OCI-LY7 (cell line): ENCODE measurements around the gene ACVR1. TPM values are rescaled to one million over a fixed set of nuclear protein-coding genes. Genes with fewer than 3 reads are reported as not detected.
"Not testable (repeated sequence)": the region's sequence is repeated elsewhere in the genome, so short reads cannot be mapped to it uniquely, and the experiment has no call there.

Experiments used
- BruUV-seq: library from RNA; stranded (reverse); fragments of 400-500 nt; replicated peaks from 2 replicates; lab custom pipeline; 2021; lab: Mats Ljungman, UMichigan
- CTCF ChIA-PET: fragments of 300-600 bp; sonication (Branson Sonifier 250); formaldehyde crosslinking; loops from one replicate; lab custom pipeline; 2022; ENCODE audit warnings: antibody characterized with exemption; ENCODE audit not compliant: unreplicated experiment; lab: Charles Lee
- POLR2A ChIA-PET: fragments of 300-600 bp; sonication (Branson Sonifier 250); formaldehyde crosslinking; loops from one replicate; lab custom pipeline; 2022; ENCODE audit warnings: antibody characterized with exemption; lab: Charles Lee
- DNase-seq: peaks from one replicate; pipeline ENCODE4 v3.0.0-alpha.2; 2015; ENCODE audit warnings: low spot score
- H2AFZ ChIP-seq: fragments of 200-600 bp; sonication (generic), shearing (Covaris generic); 2 replicates; pipeline ENCODE4 v1.6.1; 2014; ENCODE audit warnings: mild to moderate bottlenecking, antibody characterized with exemption, low read length, moderate library complexity
- H3K27ac ChIP-seq: fragments of 200-600 bp; sonication (generic); 2 replicates; pipeline ENCODE4 v1.5.1; 2014; ENCODE audit warnings: mixed run types, low read depth, mild to moderate bottlenecking, moderate library complexity, low read length, inconsistent platforms; ENCODE audit not compliant: poor library complexity, severe bottlenecking
- H3K36me3 ChIP-seq: fragments of 200-600 bp; sonication (generic); 2 replicates; pipeline ENCODE4 v1.6.1; 2014; ENCODE audit warnings: mild to moderate bottlenecking, antibody characterized with exemption, low read length, moderate library complexity, mixed read lengths; ENCODE audit not compliant: insufficient read depth
- H3K4me1 ChIP-seq: fragments of 200-600 bp; sonication (generic); 2 replicates; pipeline ENCODE4 v1.5.1; 2014; ENCODE audit warnings: mild to moderate bottlenecking, low read length; ENCODE audit not compliant: insufficient read depth, poor library complexity, severe bottlenecking
- H3K4me2 ChIP-seq: fragments of 200-600 bp; sonication (generic); 2 replicates; pipeline ENCODE4 v1.6.1; 2014; ENCODE audit warnings: mild to moderate bottlenecking, low read length
- H3K4me3 ChIP-seq: fragments of 200-600 bp; sonication (generic); 2 replicates; pipeline ENCODE4 v1.5.1; 2014; ENCODE audit warnings: mild to moderate bottlenecking, low read depth, low read length; ENCODE audit not compliant: poor library complexity, severe bottlenecking
- H3K79me2 ChIP-seq: fragments of 200-600 bp; sonication (generic); 2 replicates; pipeline ENCODE4 v1.6.1; 2016; ENCODE audit warnings: low read depth, mild to moderate bottlenecking, low read length, moderate library complexity, mixed read lengths; ENCODE audit not compliant: insufficient read depth
- H3K9me2 ChIP-seq: fragments of 200-600 bp; sonication (generic); 2 replicates; pipeline ENCODE4 v1.6.1; 2016; ENCODE audit warnings: mild to moderate bottlenecking, low read length, mixed read lengths; ENCODE audit not compliant: insufficient read depth
- H3K9me3 ChIP-seq: fragments of 200-600 bp; sonication (generic); 2 replicates; pipeline ENCODE4 v1.6.1; 2014; ENCODE audit warnings: mild to moderate bottlenecking, mixed run types, low read length, mixed read lengths
- H4K20me1 ChIP-seq: fragments of 200-600 bp; sonication (generic); 2 replicates; pipeline ENCODE4 v1.6.1; 2014; ENCODE audit warnings: mild to moderate bottlenecking, antibody characterized with exemption, low read length, moderate library complexity, mixed read lengths; ENCODE audit not compliant: insufficient read depth
- CTCF ChIP-seq: fragments of 200-600 bp; sonication (generic); conservative IDR thresholded peaks from 2 replicates; pipeline ENCODE4 v1.5.1; 2014; ENCODE audit warnings: mild to moderate bottlenecking, antibody characterized with exemption, low read length, moderate library complexity, mixed read lengths
- EZH2phosphoT487 ChIP-seq: fragments of 200-600 bp; sonication (generic); IDR thresholded peaks from 2 replicates; pipeline ENCODE4 v1.6.1; 2018; ENCODE audit warnings: low read depth, borderline replicate concordance, mild to moderate bottlenecking, mixed run types, antibody characterized with exemption, low read length, moderate library complexity, mixed read lengths
- intact Hi-C: fragments of 100-400 bp; cut with micrococcal nuclease; formaldehyde crosslinking; loops from one replicate; pipeline ENCODE4 v1.10.0; 2022; ENCODE audit not compliant: unreplicated experiment
- total RNA-seq, 2 experiments: library from RNA; depleted of rRNA in 1 of 2; stranded (reverse); fragments of >200 nt in 1 of 2; shearing (Covaris generic) in 1 of 2; gene quantifications; 2 replicates each; pipeline ENCODE4 v1.2.3, GENCODE V29; 2014 to 2022

Gene ACVR1
- total RNA-seq, 2 experiments from 2014 or later, result 0.13 to 3.9 TPM

- TF ChIP-seq CTCF, result no peak
- TF ChIP-seq EZH2phosphoT487, result no peak
- H3K9me2 ChIP-seq, result no peaks in the 10 kb centered on the region
- no peak overlapping the region for H2AFZ ChIP-seq
- intact Hi-C loops, result no loop called here
- H3K36me3 ChIP-seq, result no peaks in the 10 kb centered on the region
- no peaks in the 10 kb centered on the region for H3K79me2 ChIP-seq
- H3K27ac ChIP-seq, result no peak overlapping the region
- no peak overlapping the region for H3K4me3 ChIP-seq
- no peak overlapping the region for H3K4me2 ChIP-seq
- H4K20me1 ChIP-seq, result no peaks in the 10 kb centered on the region
- BruUV-seq, result no TSS peak
- DNase-seq, result no peak
- no peaks in the 10 kb centered on the region for H3K4me1 ChIP-seq
- ChIA-PET CTCF (no interaction called here), POLR2A (interaction anchor here (0.6 to 1.2 kb wide), 2 partner anchors 28 to 110 kb away, joined by 3 to 4 read pairs; no protein-coding TSS in a partner anchor)
- H3K9me3 ChIP-seq, result no peaks in the 10 kb centered on the region
Measured at GRCh38 chr2:157890969-157891642, 15.0 kb upstream of the ACVR1 start.

DNA sequence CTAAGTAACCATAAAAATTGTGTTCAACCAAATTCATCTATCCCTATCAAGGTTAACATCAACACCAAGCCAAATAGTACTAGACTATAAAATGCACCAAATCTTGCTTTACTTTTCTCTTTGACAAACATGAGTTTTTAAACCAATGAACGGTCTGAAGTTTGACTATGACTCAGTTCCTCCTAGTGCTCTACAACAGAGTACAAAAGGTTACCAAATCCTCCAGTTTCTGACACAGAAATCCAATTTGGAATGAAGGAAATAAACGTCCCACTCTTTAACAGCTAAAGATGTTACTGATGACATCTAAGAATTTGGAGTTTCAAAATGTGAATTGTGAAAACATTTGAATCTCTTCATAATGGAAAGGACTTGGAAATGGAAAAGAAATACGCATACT is 11.8 kb upstream of the ACVR1 start:
- Histone ChIP-seq H4K20me1 (no peaks in the 10 kb centered on the region), H3K9me2 (no peaks in the 10 kb centered on the region), H3K4me1 (no peaks in the 10 kb centered on the region), H3K27ac (no peak overlapping the region), H3K4me3 (no peak overlapping the region), H3K36me3 (no peaks in the 10 kb centered on the region), H2AFZ (no peak overlapping the region), H3K9me3 (no peaks in the 10 kb centered on the region), H3K79me2 (no peaks in the 10 kb centered on the region), H3K4me2 (no peak overlapping the region)
- TF ChIP-seq EZH2phosphoT487, result no peak
- TF ChIP-seq CTCF, result no peak
- CTCF ChIA-PET, result no interaction called here
- no peak for DNase-seq
- no TSS peak for BruUV-seq
- POLR2A ChIA-PET, result interaction anchor here (0.7 to 0.9 kb wide), 3 partner anchors 8 to 241 kb away, joined by 4 read pairs; partner anchors contain the start of gene ACVR1
- intact Hi-C loops, result no loop called here

- intact Hi-C loops, CTCF ChIA-PET, BruUV-seq, H3K9me3 ChIP-seq, H2AFZ ChIP-seq, H3K4me1 ChIP-seq, H3K4me2 ChIP-seq, H3K9me2 ChIP-seq, DNase-seq, H3K27ac ChIP-seq, H3K4me3 ChIP-seq, H4K20me1 ChIP-seq, H3K79me2 ChIP-seq, H3K36me3 ChIP-seq: not testable (repeated sequence)
- POLR2A ChIA-PET, result interaction anchor here (0.6 kb wide), 1 partner anchor 111 kb away, joined by 4 read pairs; no protein-coding TSS in a partner anchor
Measured at GRCh38 chr2:157884533-157884932, 8.4 kb upstream of the ACVR1 start.
